22Rv1 (cell line): ENCODE measurements around the gene MACF1.
"Not testable (repeated sequence)": the region's sequence is repeated elsewhere in the genome, so short reads cannot be mapped to it uniquely, and the experiment has no call there.

ENCODE experiments used
- H3K27ac ChIP-seq: fragments of 450-650 bp; 2 replicates; pipeline ENCODE4 v1.5.1; 2017
- ZFX ChIP-seq: fragments of 450-650 bp; IDR thresholded peaks from 2 replicates; pipeline ENCODE4 v1.6.1; 2017; ENCODE audit warnings: antibody characterized with exemption, borderline replicate concordance
- TF ChIP-seq, protein P1 (sequence below): fragments of 450-650 bp; IDR thresholded peaks from 2 replicates; pipeline ENCODE4 v1.5.1; 2017; ENCODE audit warnings: mild to moderate bottlenecking

MACF1 gene

DNA sequence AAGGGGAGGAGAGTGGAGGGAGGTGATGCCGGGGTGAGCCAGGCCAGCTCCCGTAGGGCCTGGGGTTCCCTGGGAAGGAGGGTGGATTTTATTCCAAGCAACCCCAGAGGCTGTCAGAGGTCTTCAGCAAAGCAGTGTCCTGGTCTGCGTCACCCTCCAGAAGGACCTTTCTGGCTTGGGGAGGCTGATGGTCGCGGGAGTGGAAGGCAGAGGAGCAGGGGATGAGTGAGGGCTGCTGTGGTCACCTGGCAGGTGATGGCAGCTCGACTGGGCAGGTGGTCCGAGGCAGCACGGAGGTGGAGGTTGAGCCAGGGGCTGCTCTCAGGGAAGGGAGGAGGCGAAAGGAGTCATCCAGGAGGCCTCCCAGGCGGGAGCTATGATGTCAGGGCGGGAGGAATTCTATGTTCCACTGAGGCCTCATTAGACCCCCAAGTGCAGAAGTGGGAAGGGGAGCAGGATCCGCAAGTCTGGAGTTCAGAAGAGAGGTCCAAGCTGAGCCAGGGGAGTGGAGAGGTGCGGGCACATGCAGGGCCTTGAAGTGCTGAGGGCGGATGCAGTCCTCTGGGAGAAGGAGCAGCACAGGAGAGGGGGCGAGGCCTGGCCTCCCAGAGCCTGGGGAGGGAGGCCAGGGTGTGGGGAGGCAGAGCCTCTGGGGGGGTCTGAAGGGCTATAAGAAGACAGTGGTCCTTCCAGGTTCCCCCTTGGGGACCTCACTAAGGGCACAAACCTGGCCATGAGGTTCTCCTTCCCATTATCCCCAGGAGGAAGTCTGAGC, 320.3 kb downstream of the MACF1 start:
- no peak for TF ChIP-seq ZFX
- TF ChIP-seq, protein P1, sequence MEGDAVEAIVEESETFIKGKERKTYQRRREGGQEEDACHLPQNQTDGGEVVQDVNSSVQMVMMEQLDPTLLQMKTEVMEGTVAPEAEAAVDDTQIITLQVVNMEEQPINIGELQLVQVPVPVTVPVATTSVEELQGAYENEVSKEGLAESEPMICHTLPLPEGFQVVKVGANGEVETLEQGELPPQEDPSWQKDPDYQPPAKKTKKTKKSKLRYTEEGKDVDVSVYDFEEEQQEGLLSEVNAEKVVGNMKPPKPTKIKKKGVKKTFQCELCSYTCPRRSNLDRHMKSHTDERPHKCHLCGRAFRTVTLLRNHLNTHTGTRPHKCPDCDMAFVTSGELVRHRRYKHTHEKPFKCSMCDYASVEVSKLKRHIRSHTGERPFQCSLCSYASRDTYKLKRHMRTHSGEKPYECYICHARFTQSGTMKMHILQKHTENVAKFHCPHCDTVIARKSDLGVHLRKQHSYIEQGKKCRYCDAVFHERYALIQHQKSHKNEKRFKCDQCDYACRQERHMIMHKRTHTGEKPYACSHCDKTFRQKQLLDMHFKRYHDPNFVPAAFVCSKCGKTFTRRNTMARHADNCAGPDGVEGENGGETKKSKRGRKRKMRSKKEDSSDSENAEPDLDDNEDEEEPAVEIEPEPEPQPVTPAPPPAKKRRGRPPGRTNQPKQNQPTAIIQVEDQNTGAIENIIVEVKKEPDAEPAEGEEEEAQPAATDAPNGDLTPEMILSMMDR, result no peak
- H3K27ac ChIP-seq, result no peak overlapping the region

DNA sequence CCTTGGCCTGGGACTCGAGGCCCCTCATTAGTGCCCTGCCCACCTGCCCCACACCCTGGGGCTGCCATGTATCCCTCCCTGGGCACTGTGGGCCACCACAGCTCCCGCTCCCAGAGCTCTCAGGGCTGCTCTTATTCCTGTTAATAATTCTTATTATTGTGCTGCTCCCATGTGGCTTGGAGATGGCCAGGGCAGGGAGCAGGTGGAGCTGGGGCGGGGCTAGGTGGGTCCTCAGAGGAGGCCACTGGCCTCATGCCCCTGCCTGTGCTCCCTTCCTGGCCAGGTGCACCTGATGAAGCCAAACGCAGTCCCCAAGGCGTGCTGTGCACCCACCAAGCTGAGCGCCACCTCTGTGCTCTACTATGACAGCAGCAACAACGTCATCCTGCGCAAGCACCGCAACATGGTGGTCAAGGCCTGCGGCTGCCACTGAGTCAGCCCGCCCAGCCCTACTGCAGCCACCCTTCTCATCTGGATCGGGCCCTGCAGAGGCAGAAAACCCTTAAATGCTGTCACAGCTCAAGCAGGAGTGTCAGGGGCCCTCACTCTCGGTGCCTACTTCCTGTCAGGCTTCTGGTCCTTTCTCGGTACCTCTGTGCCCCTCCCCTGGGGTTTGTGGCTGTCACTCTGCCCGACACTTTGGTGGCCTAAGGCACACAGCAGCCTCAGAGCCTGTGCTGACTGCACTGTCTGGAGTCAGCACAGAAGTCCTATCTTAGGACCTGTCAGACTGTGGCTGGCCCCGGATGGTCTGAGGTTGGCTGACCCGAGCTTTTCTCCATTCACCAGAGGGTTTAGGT, 321.1 kb downstream of the MACF1 start:
- H3K27ac ChIP-seq, result no peak overlapping the region
- no peak for TF ChIP-seq ZFX
- TF ChIP-seq, protein P1, result no peak

DNA sequence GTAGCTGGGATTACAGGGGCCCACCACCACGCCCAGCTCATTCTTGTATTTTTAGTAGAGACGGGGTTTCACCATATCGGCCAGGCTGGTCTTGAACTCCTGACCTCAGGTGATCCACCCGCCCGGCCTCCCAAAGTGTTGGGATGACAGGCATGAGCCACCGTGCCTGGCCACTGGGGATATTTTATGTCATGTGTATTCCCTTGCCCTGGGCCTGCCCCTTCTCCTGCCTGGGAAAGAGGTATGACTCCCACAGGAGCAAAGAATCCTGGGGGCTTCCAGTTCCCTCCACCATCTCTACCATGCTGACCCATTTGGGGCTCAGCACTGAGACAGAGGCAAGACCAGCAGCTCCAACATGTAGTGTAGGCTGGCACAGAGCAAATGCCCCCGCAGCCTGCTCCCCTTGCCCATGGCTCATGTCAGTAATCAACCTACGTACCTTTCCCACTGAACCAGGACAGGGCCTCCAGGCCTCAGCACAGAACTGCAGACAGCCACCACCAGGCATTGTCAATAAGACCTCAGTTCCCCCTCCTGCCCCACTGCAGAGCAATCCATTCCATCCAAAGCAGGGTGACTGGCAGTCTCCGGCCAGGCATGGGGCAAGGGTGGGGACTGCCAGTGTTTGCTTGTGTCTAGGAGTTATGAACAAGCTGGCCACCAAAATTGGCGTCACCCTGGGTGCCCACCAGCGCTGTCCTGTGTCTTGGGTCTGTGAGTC, 322.1 kb downstream of the MACF1 start:
- TF ChIP-seq ZFX, result no peak
- TF ChIP-seq, protein P1, result no peak
- H3K27ac ChIP-seq, result no peak overlapping the region

DNA sequence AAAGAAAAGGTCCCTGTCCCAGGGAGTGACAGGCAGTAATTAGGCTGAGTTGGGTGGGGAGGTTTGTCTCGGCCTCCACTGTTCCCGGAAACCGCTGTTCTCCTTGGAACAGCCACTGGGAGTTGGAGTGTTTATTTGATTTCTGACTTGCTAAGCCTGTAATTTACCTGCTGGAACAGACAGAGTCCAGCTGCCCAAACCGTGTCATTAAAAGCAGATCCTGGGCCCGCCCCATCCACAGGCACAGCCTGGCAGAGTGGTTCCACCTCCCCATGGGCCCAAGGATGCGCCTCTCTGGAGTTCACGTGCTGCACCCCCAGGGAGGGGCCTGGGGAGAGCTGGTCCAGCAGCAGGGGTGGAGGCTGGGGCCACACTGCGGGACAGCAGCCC, 322.7 kb downstream of the MACF1 start:
- not testable (repeated sequence) for H3K27ac ChIP-seq

DNA sequence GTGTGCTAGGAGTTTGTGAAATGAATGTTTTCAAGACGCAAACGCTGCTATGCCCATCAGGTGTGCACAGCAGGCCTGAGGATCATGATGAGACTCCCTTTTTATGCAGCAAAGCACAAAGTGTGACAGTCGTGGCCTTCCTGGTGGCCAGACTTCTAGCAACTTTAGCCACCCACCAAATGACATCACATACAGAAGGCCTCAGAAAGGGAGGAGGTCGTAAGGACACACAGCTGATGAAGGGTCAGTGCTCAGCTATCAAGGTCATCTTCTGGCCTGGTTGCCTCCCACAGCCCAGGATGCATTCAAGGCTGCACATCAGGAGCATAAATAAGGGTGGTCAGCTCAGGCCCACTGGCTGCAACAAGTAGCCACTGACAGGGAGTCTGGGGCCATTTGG, 323.6 kb downstream of the MACF1 start:
- no peak overlapping the region for H3K27ac ChIP-seq
- TF ChIP-seq, protein P1, result no peak
- no peak for TF ChIP-seq ZFX

DNA sequence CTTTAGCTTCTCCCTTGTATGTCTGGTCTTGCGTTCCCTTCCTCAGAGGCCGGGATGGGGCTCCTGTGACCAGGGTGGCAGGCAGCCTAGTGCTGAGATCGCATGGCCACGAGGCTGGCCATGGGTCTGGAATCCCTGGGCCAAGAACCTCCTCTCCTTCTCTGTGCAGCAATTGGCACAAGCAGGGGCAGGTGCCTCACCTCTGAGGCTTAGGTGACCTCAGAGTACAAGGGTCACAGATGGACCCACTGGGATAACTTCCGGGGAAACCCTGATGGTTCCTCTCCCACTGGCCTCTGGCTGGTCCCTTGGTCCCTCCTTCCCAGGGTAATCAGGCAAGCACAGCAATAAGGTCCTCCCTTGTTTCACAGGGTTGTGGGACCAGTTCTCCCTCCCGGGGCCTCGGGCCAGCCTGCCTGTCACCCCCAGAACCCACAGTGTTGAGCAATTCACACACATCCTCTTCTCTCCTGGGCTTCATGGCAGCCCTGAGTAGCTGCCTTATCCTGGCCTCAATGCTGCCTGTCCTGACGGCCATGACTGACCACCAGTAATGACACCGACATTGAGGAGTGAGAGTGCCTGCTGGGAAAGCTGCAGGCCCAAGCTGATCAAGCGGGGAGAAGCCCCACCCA, 325.5 kb downstream of the MACF1 start:
- no peak for TF ChIP-seq ZFX
- TF ChIP-seq, protein P1, result no peak
- H3K27ac ChIP-seq, result no peak overlapping the region

DNA sequence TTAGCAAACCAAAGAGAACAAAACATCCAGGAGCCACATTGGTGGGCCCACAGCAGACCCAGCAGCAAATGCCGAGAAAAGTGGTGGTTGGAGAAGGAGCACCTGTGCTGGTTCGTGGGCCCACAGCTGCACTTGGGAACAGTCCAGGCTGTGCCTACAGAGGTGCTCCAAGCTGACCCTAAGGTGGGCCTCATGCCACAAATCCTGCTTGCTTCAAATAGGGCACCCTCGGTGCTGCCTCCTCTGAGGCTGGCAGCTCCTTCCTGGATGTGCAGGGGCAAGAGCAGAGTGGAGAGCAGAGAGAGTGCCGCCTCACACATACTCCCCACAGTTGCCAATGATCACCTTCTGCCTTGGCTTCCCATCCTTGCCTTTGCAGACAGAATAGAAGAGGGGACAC, 327.0 kb downstream of the MACF1 start:
- no peak for TF ChIP-seq ZFX
- TF ChIP-seq, protein P1, result no peak
- no peak overlapping the region for H3K27ac ChIP-seq
